ENCODE results near the gene MVP.
"Not testable (repeated sequence)": the region's sequence is repeated elsewhere in the genome, so short reads cannot be mapped to it uniquely, and the experiment has no call there.

The MVP gene

DNA sequence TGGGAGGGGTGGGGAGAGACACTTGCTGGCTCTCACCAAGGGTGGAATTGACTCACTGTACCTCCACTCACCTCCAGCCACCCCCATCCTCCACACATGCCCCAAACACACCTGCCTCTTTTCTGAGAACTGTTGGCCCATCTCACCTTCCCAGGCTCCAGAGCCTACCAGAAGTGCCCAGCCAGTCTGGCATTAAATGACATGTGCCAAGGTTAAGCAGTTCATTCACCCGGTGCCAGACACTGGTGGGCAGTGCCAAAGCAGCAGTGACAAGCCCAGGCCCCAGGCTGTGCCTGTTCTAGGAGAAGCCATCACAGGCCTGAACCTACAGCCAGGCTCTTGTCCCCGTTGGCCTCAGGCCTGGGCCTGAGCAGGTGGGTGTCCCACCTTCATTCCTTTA, 11.2 kb downstream of the MVP start:
- H3K9me3 ChIP-seq (ENCODE audit: control insufficient read depth in 2 of 2, low read length in 2 of 2): no peaks in the 10 kb centered on the region

GRCh38 chr16:29833219-29833618, 13.0 kb downstream of the MVP start:
- not testable (repeated sequence) for H3K27me3 ChIP-seq (ENCODE audit: control insufficient read depth in 2 of 2, insufficient read depth in 2 of 2, low read length in 2 of 2); H3K27ac ChIP-seq (ENCODE audit: low read depth in 2 of 2, low read length in 2 of 2); H3K9me3 ChIP-seq (ENCODE audit: control insufficient read depth in 2 of 2, low read length in 2 of 2); H3K9ac ChIP-seq (ENCODE audit: low read depth in 1 of 2, low read length in 2 of 2); H3K4me3 ChIP-seq (ENCODE audit: low read length in 2 of 2)
- peaks cover 15 to 18% of the 10 kb centered on the region in 2 donors for H3K4me1 ChIP-seq (ENCODE audit: control insufficient read depth in 2 of 2, insufficient read depth in 2 of 2, low read length in 2 of 2)
- H3K36me3 ChIP-seq (ENCODE audit: control insufficient read depth in 2 of 2, insufficient read depth in 2 of 2, low read length in 2 of 2): peaks cover 55 to 63% of the 10 kb centered on the region in 2 donors

More for the DNA sequence above, 11.2 kb downstream of the MVP start:
- Histone ChIP-seq H3K27ac (ENCODE audit: low read depth in 2 of 2, low read length in 2 of 2) (no peak overlapping the region), H3K27me3 (ENCODE audit: control insufficient read depth in 2 of 2, insufficient read depth in 2 of 2, low read length in 2 of 2) (no peaks in the 10 kb centered on the region), H3K9ac (ENCODE audit: low read depth in 1 of 2, low read length in 2 of 2) (no peak overlapping the region), H3K36me3 (ENCODE audit: control insufficient read depth in 2 of 2, insufficient read depth in 2 of 2, low read length in 2 of 2) (peaks cover 42 to 53% of the 10 kb centered on the region in 2 donors), H3K4me3 (ENCODE audit: low read length in 2 of 2) (no peak overlapping the region), H3K4me1 (ENCODE audit: control insufficient read depth in 2 of 2, insufficient read depth in 2 of 2, low read length in 2 of 2) (peaks cover 26 to 30% of the 10 kb centered on the region in 2 donors)

GRCh38 chr16:29834079-29834478, 13.8 kb downstream of the MVP start:
- Histone ChIP-seq H3K4me3 (ENCODE audit: low read length in 2 of 2) (no peak overlapping the region), H3K27ac (ENCODE audit: low read depth in 2 of 2, low read length in 2 of 2) (no peak overlapping the region), H3K9me3 (ENCODE audit: control insufficient read depth in 2 of 2, low read length in 2 of 2) (no peaks in the 10 kb centered on the region), H3K4me1 (ENCODE audit: control insufficient read depth in 2 of 2, insufficient read depth in 2 of 2, low read length in 2 of 2) (peaks cover 10 to 11% of the 10 kb centered on the region in 2 donors), H3K9ac (ENCODE audit: low read depth in 1 of 2, low read length in 2 of 2) (no peak overlapping the region), H3K36me3 (ENCODE audit: control insufficient read depth in 2 of 2, insufficient read depth in 2 of 2, low read length in 2 of 2) (peaks cover 64 to 70% of the 10 kb centered on the region in 2 donors), H3K27me3 (ENCODE audit: control insufficient read depth in 2 of 2, insufficient read depth in 2 of 2, low read length in 2 of 2) (no peaks in the 10 kb centered on the region)

DNA sequence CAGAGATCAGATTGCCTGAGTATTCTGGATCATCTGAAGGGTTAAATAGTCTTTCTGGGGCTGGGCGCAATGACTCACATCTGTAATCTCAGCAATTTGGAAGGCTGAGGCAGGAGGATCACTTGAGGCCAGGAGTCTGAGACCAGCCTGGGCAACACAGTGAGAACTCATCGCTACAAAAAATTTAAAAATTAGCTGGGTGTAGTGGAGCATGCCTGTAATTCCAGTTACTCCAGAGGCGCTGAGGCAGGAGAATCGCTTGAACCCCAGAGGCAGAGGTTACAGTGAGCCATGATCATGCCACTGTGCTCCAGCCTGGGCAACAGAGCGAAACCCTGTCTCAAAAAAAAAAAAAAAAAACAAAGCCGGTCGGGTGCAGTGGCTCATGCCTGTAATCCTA, 15.7 kb downstream of the MVP start:
- Histone ChIP-seq H3K27ac (ENCODE audit: low read depth in 2 of 2, low read length in 2 of 2) (no peak overlapping the region), H3K9ac (ENCODE audit: low read depth in 1 of 2, low read length in 2 of 2) (no peak overlapping the region), H3K9me3 (ENCODE audit: control insufficient read depth in 2 of 2, low read length in 2 of 2) (no peaks in the 10 kb centered on the region), H3K4me1 (ENCODE audit: control insufficient read depth in 2 of 2, insufficient read depth in 2 of 2, low read length in 2 of 2) (no peaks in the 10 kb centered on the region), H3K4me3 (ENCODE audit: low read length in 2 of 2) (no peak overlapping the region), H3K27me3 (ENCODE audit: control insufficient read depth in 2 of 2, insufficient read depth in 2 of 2, low read length in 2 of 2) (no peaks in the 10 kb centered on the region), H3K36me3 (ENCODE audit: control insufficient read depth in 2 of 2, insufficient read depth in 2 of 2, low read length in 2 of 2) (peaks cover 65 to 77% of the 10 kb centered on the region in 2 donors)

DNA sequence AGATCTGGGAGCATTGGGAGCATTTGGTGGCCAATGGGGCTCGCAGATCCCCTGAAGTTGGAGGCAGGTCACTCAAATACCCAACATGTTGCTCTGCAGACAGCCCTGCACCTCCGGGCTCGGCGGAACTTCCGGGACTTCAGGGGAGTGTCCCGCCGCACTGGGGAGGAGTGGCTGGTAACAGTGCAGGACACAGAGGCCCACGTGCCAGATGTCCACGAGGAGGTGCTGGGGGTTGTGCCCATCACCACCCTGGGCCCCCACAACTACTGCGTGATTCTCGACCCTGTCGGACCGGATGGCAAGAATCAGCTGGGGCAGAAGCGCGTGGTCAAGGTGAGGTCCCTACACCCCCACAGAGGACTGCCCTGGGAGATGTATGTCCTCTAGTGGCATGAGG, 16.4 kb downstream of the MVP start:
- H3K4me1 ChIP-seq (ENCODE audit: control insufficient read depth in 2 of 2, insufficient read depth in 2 of 2, low read length in 2 of 2): no peaks in the 10 kb centered on the region
- no peak overlapping the region for H3K4me3 ChIP-seq (ENCODE audit: low read length in 2 of 2)
- no peak overlapping the region for H3K9ac ChIP-seq (ENCODE audit: low read depth in 1 of 2, low read length in 2 of 2)
- H3K9me3 ChIP-seq (ENCODE audit: control insufficient read depth in 2 of 2, low read length in 2 of 2): no peaks in the 10 kb centered on the region
- H3K27ac ChIP-seq (ENCODE audit: low read depth in 2 of 2, low read length in 2 of 2): no peak overlapping the region
- H3K36me3 ChIP-seq (ENCODE audit: control insufficient read depth in 2 of 2, insufficient read depth in 2 of 2, low read length in 2 of 2): peaks cover 67 to 79% of the 10 kb centered on the region in 2 donors
- no peaks in the 10 kb centered on the region for H3K27me3 ChIP-seq (ENCODE audit: control insufficient read depth in 2 of 2, insufficient read depth in 2 of 2, low read length in 2 of 2)

- H3K4me1 ChIP-seq (ENCODE audit: control insufficient read depth in 2 of 2, insufficient read depth in 2 of 2, low read length in 2 of 2): no peaks in the 10 kb centered on the region
- no peak overlapping the region for H3K27ac ChIP-seq (ENCODE audit: low read depth in 2 of 2, low read length in 2 of 2)
- H3K27me3 ChIP-seq (ENCODE audit: control insufficient read depth in 2 of 2, insufficient read depth in 2 of 2, low read length in 2 of 2): no peaks in the 10 kb centered on the region
- no peak overlapping the region for H3K9ac ChIP-seq (ENCODE audit: low read depth in 1 of 2, low read length in 2 of 2)
- H3K36me3 ChIP-seq (ENCODE audit: control insufficient read depth in 2 of 2, insufficient read depth in 2 of 2, low read length in 2 of 2): peaks cover 72 to 84% of the 10 kb centered on the region in 2 donors
- H3K9me3 ChIP-seq (ENCODE audit: control insufficient read depth in 2 of 2, low read length in 2 of 2): no peaks in the 10 kb centered on the region
- H3K4me3 ChIP-seq (ENCODE audit: low read length in 2 of 2): no peak overlapping the region
These were observed 17.6 kb downstream of the MVP start for GRCh38 chr16:29837841-29838240.

DNA sequence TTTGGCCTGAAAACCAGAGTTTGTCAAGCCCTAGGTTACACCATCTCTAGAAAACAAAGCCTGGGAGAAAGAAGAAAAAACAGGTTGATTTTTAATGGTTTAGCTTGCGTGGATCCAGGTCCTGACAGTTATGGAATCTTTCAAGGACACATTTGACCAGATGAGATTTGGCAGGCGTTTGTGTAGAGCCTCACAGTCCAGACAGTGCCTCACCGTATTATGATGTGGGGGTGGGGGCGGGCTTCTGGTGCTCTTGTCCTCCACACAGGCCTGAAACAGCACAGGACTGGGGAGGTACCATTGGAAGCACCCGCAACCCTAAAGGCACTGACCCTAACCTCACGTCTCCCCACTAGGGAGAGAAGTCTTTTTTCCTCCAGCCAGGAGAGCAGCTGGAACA, 19.6 kb downstream of the MVP start:
- H3K36me3 ChIP-seq (ENCODE audit: control insufficient read depth in 2 of 2, insufficient read depth in 2 of 2, low read length in 2 of 2): peaks cover 72 to 86% of the 10 kb centered on the region in 2 donors
- no peaks in the 10 kb centered on the region for H3K4me1 ChIP-seq (ENCODE audit: control insufficient read depth in 2 of 2, insufficient read depth in 2 of 2, low read length in 2 of 2)
- no peaks in the 10 kb centered on the region for H3K27me3 ChIP-seq (ENCODE audit: control insufficient read depth in 2 of 2, insufficient read depth in 2 of 2, low read length in 2 of 2)
- no peak overlapping the region for H3K9ac ChIP-seq (ENCODE audit: low read depth in 1 of 2, low read length in 2 of 2)
- H3K4me3 ChIP-seq (ENCODE audit: low read length in 2 of 2): no peak overlapping the region
- H3K9me3 ChIP-seq (ENCODE audit: control insufficient read depth in 2 of 2, low read length in 2 of 2): no peaks in the 10 kb centered on the region
- H3K27ac ChIP-seq (ENCODE audit: low read depth in 2 of 2, low read length in 2 of 2): no peak overlapping the region

- H3K36me3 ChIP-seq (ENCODE audit: control insufficient read depth in 2 of 2, insufficient read depth in 2 of 2, low read length in 2 of 2): peaks cover 73 to 85% of the 10 kb centered on the region in 2 donors
- no peaks in the 10 kb centered on the region for H3K27me3 ChIP-seq (ENCODE audit: control insufficient read depth in 2 of 2, insufficient read depth in 2 of 2, low read length in 2 of 2)
- no peak overlapping the region for H3K27ac ChIP-seq (ENCODE audit: low read depth in 2 of 2, low read length in 2 of 2)
- H3K4me3 ChIP-seq (ENCODE audit: low read length in 2 of 2): no peak overlapping the region
- no peak overlapping the region for H3K9ac ChIP-seq (ENCODE audit: low read depth in 1 of 2, low read length in 2 of 2)
- no peaks in the 10 kb centered on the region for H3K9me3 ChIP-seq (ENCODE audit: control insufficient read depth in 2 of 2, low read length in 2 of 2)
- H3K4me1 ChIP-seq (ENCODE audit: control insufficient read depth in 2 of 2, insufficient read depth in 2 of 2, low read length in 2 of 2): no peaks in the 10 kb centered on the region
These were observed 20.0 kb downstream of the MVP start for GRCh38 chr16:29840240-29840639.

DNA sequence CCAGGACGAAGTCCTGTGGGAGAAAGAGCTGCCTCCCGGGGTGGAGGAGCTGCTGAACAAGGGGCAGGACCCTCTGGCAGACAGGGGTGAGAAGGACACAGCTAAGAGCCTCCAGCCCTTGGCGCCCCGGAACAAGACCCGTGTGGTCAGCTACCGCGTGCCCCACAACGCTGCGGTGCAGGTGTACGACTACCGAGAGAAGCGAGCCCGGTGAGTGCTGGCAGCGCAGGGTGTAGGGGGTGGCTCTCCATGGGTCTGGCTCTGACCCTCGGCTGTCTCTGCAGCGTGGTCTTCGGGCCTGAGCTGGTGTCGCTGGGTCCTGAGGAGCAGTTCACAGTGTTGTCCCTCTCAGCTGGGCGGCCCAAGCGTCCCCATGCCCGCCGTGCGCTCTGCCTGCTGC, 21.4 kb downstream of the MVP start:
- H3K4me1 ChIP-seq (ENCODE audit: control insufficient read depth in 2 of 2, insufficient read depth in 2 of 2, low read length in 2 of 2): no peaks in the 10 kb centered on the region
- H3K4me3 ChIP-seq (ENCODE audit: low read length in 2 of 2): no peak overlapping the region
- H3K36me3 ChIP-seq (ENCODE audit: control insufficient read depth in 2 of 2, insufficient read depth in 2 of 2, low read length in 2 of 2): peaks cover 81 to 87% of the 10 kb centered on the region in 2 donors
- H3K27me3 ChIP-seq (ENCODE audit: control insufficient read depth in 2 of 2, insufficient read depth in 2 of 2, low read length in 2 of 2): no peaks in the 10 kb centered on the region
- H3K9me3 ChIP-seq (ENCODE audit: control insufficient read depth in 2 of 2, low read length in 2 of 2): no peaks in the 10 kb centered on the region
- no peak overlapping the region for H3K9ac ChIP-seq (ENCODE audit: low read depth in 1 of 2, low read length in 2 of 2)
- no peak overlapping the region for H3K27ac ChIP-seq (ENCODE audit: low read depth in 2 of 2, low read length in 2 of 2)

DNA sequence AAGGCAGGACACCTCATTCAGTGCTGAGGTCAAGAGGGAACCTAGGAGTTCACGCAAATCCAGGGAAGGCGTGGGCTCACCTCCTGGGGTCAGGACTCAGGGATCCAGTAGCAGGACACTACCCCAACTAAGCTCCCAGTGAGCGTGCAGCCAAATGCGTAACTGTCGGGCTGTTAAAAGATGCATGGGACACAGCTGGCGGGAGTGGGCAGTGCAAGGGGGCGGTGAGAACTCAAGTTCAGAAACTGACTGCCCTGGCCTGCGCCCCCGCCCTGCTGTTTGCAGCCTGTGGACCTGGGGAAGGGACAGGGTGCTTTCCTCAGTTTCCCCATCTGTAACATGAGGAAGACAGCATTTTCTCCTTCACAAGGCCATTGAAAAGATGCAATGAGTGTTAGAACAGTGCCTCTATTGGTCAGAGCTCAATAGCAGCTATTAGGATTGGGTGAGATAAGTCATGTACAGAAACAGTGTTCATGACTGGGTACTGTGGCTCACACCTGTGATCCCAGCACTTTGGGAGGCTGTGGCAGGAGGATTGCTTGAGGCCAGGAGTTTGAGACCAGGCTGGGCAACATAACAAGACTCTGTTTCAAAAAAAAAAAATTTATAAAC, 22.6 kb downstream of the MVP start:
- H3K36me3 ChIP-seq (ENCODE audit: control insufficient read depth in 2 of 2, insufficient read depth in 2 of 2, low read length in 2 of 2): peaks cover 82 to 86% of the 10 kb centered on the region in 2 donors
- no peak overlapping the region for H3K9ac ChIP-seq (ENCODE audit: low read depth in 1 of 2, low read length in 2 of 2)
- no peak overlapping the region for H3K27ac ChIP-seq (ENCODE audit: low read depth in 2 of 2, low read length in 2 of 2)
- H3K9me3 ChIP-seq (ENCODE audit: control insufficient read depth in 2 of 2, low read length in 2 of 2): no peaks in the 10 kb centered on the region
- H3K4me1 ChIP-seq (ENCODE audit: control insufficient read depth in 2 of 2, insufficient read depth in 2 of 2, low read length in 2 of 2): no peaks in the 10 kb centered on the region
- no peaks in the 10 kb centered on the region for H3K27me3 ChIP-seq (ENCODE audit: control insufficient read depth in 2 of 2, insufficient read depth in 2 of 2, low read length in 2 of 2)
- H3K4me3 ChIP-seq (ENCODE audit: low read length in 2 of 2): no peak overlapping the region

Measured in mucosa of rectum (tissue), 2 donors.